Endothelial cell of umbilical vein (primary cell): ENCODE results near the gene RAB3D.
"Not testable (repeated sequence)": the region's sequence is repeated elsewhere in the genome, so short reads cannot be mapped to it uniquely, and the experiment has no call there.

Experiments
- CTCF ChIP-seq, 2 donors: IDR thresholded peaks; 1 replicate in 1 of 2; 2 replicates in 1 of 2; pipeline ENCODE4 v1.5.1; 2011; ENCODE audit warnings: low read length in 2 of 2, mild to moderate bottlenecking in 2 of 2, moderate library complexity in 2 of 2, control low read depth in 1 of 2, inconsistent platforms in 1 of 2, low read depth in 1 of 2; ENCODE audit not compliant: insufficient read depth in 1 of 2; ENCODE audit errors: extremely low read depth in 1 of 2
- EZH2 ChIP-seq: IDR thresholded peaks from 2 replicates; pipeline ENCODE4 v1.6.1; 2012; ENCODE audit warnings: borderline replicate concordance, low read depth, mild to moderate bottlenecking, moderate library complexity, low read length, inconsistent platforms; ENCODE audit not compliant: severe bottlenecking
- GATA2 ChIP-seq: IDR thresholded peaks from 2 replicates; pipeline ENCODE4 v1.7.0; 2011; ENCODE audit warnings: low read depth, mild to moderate bottlenecking, moderate library complexity, mixed read lengths, low read length; ENCODE audit not compliant: insufficient read length, insufficient read depth
- JUN ChIP-seq: IDR thresholded peaks from 2 replicates; pipeline ENCODE4 v1.6.1; 2011; ENCODE audit warnings: borderline replicate concordance, low read depth; ENCODE audit not compliant: insufficient read length, insufficient read depth
- MAX ChIP-seq: IDR thresholded peaks from 2 replicates; pipeline ENCODE4 v1.6.1; 2011; ENCODE audit not compliant: insufficient read depth, insufficient read length
- MYC ChIP-seq: IDR thresholded peaks from one replicate; pipeline ENCODE4 v1.6.1; 2011; ENCODE audit warnings: mild to moderate bottlenecking, low read depth, low read length
- POLR2A ChIP-seq: IDR thresholded peaks from 2 replicates; pipeline ENCODE4 v1.6.1; 2012; ENCODE audit warnings: low read depth, mild to moderate bottlenecking, control low read depth, low read length
- POLR2AphosphoS5 ChIP-seq: IDR thresholded peaks from 2 replicates; pipeline ENCODE4 v1.6.1; 2012; ENCODE audit warnings: low read depth, mild to moderate bottlenecking, control low read depth, low read length, moderate library complexity; ENCODE audit not compliant: insufficient read depth

- not testable (repeated sequence) for TF ChIP-seq CTCF (IDR thresholded peaks at IDR 0.05; ENCODE audit: extremely low read depth in 1 of 2, insufficient read depth in 1 of 2, low read depth in 1 of 2, low read length in 2 of 2); POLR2AphosphoS5; POLR2A; MAX; EZH2; JUN; GATA2; MYC
Observed at GRCh38 chr19:11354102-11354501, 14.6 kb upstream of the RAB3D start.
